A549 (cell line): ENCODE results near the gene CTDSPL. TPM values are rescaled to one million over a fixed set of nuclear protein-coding genes. Genes with fewer than 3 reads are reported as not detected.

Experiments used
- ATAC-seq, 2 experiments: fragments of 200-7000 bp in 1 of 2; fragments of >200 bp in 1 of 2; cut with Nextera tagmentation in 1 of 2; cut with Tn5 transposase in 1 of 2; 3 replicates each; pipeline versions ENCODE4 v1.8.0 to v1.9.1; 2018 to 2020; ENCODE audit warnings: mild to moderate bottlenecking in 1 of 2, moderate library complexity in 1 of 2
- CTCF ChIA-PET: fragments of 300-600 bp; sonication (Branson Sonifier 250); formaldehyde crosslinking; extraction: SDS; loops from one replicate; lab custom pipeline; 2021; ENCODE audit warnings: antibody characterized with exemption, inconsistent platforms; lab: Yijun Ruan, JAX
- POLR2A ChIA-PET: fragments of 350-600 bp; formaldehyde crosslinking; extraction: SDS; loops from one replicate; lab custom pipeline; 2021; ENCODE audit warnings: antibody characterized with exemption, inconsistent platforms; lab: Yijun Ruan, JAX
- DNase-seq, 2 experiments: peaks; one replicate each; pipeline versions ENCODE4 v3.0.0 to v3.0.0-alpha.2; 2011 to 2016; ENCODE audit warnings: low read depth in 1 of 2, low spot score in 1 of 2
- FAIRE-seq: peaks from 2 replicates; lab custom pipeline; 2011; peaks lifted over from hg19 to GRCh38; lab: Jason Lieb, UNC
- H3K27ac ChIP-seq, 2 experiments: fragments of >200 bp; sonication (Bioruptor Twin); formaldehyde crosslinking; 3 replicates each; pipeline ENCODE4 v1.5.1; 2016 to 2017
- H3K4me1 ChIP-seq: fragments of >200 bp; sonication (Bioruptor Twin); formaldehyde crosslinking; 3 replicates; pipeline ENCODE4 v1.6.1; 2016
- H3K4me2 ChIP-seq: fragments of >200 bp; sonication (Bioruptor Twin); formaldehyde crosslinking; 3 replicates; pipeline ENCODE4 v1.6.1; 2016
- H3K4me3 ChIP-seq: fragments of >200 bp; sonication (Bioruptor Twin); formaldehyde crosslinking; 3 replicates; pipeline ENCODE4 v1.5.1; 2016
- H3K9me3 ChIP-seq: fragments of >200 bp; sonication (Bioruptor Twin); formaldehyde crosslinking; 3 replicates; pipeline ENCODE4 v1.6.1; 2016
- EHF ChIP-seq: fragments of 250-450 bp; sonication (Bioruptor Pico); IDR thresholded peaks from 2 replicates; pipeline ENCODE4 v1.5.0; 2020; ENCODE audit warnings: mild to moderate bottlenecking
- EP300 ChIP-seq, 2 experiments: fragments of >200 bp; sonication (Bioruptor Twin); formaldehyde crosslinking; IDR thresholded peaks; 2 replicates in 1 of 2; 3 replicates in 1 of 2; pipeline ENCODE4 v1.6.1; 2016 to 2017
- FOSB ChIP-seq: fragments of 250-450 bp; sonication (Bioruptor Pico); IDR thresholded peaks from 2 replicates; pipeline ENCODE4 v1.5.0; 2020; ENCODE audit warnings: mild to moderate bottlenecking, moderate library complexity
- FOXS1 ChIP-seq: fragments of 250-450 bp; sonication (Bioruptor Pico); IDR thresholded peaks from 2 replicates; pipeline ENCODE4 v1.5.0; 2020; ENCODE audit warnings: mild to moderate bottlenecking, moderate library complexity
- HMGXB4 ChIP-seq: fragments of 250-450 bp; sonication (Bioruptor Pico); IDR thresholded peaks from 2 replicates; pipeline ENCODE4 v1.5.0; 2021; ENCODE audit warnings: mild to moderate bottlenecking, moderate library complexity, borderline replicate concordance
- JUNB ChIP-seq: fragments of >200 bp; sonication (Bioruptor Twin); formaldehyde crosslinking; IDR thresholded peaks from 2 replicates; pipeline ENCODE4 v1.6.1; 2016
- POLR2AphosphoS2 ChIP-seq: conservative IDR thresholded peaks from 2 replicates; pipeline ENCODE4 v1.6.1; 2012; ENCODE audit warnings: low read length, improper control_type of control experiment, inconsistent platforms
- RAD21 ChIP-seq, 2 experiments: fragments of >200 bp in 1 of 2; sonication (Bioruptor Twin) in 1 of 2; formaldehyde crosslinking in 1 of 2; IDR thresholded peaks in 1 of 2; conservative IDR thresholded peaks in 1 of 2; 2 replicates in 1 of 2; 3 replicates in 1 of 2; pipeline ENCODE4 v1.6.1; 2012 to 2018; ENCODE audit warnings: inconsistent platforms in 1 of 2
- RCOR1 ChIP-seq: fragments of 150-350 bp; IDR thresholded peaks from 2 replicates; pipeline ENCODE4 v1.6.1; 2014; ENCODE audit warnings: antibody characterized with exemption, low read length, low read depth
- RNF2 ChIP-seq: fragments of 200-600 bp; sonication (generic); IDR thresholded peaks from 2 replicates; pipeline ENCODE4 v1.6.1; 2016; ENCODE audit warnings: low read depth, mild to moderate bottlenecking, antibody characterized with exemption, moderate library complexity, borderline replicate concordance
- TP53 ChIP-seq: fragments of 250-450 bp; sonication (Bioruptor Pico); IDR thresholded peaks from 2 replicates; pipeline ENCODE4 v1.5.0; 2021; ENCODE audit warnings: mild to moderate bottlenecking, moderate library complexity
- ZC3H11A ChIP-seq: fragments of 450-650 bp; IDR thresholded peaks from 2 replicates; pipeline ENCODE4 v1.6.1; 2014; ENCODE audit warnings: antibody characterized with exemption, mild to moderate bottlenecking
- WGBS: methylation state at CpG from one replicate; pipeline ENCODE4 v1.1.6; 2017; ENCODE audit errors: missing lambda C conversion rate; 5-methylcytosine and 5-hydroxymethylcytosine counted together
- polyA plus RNA-seq, 4 experiments: library from polyadenylated mRNA; depleted of rRNA in 3 of 4; stranded (reverse); fragments of >200 nt; fragmentation: RNase III in 1 of 4; extraction: RNeasy Plus Mini Kit Qiagen cat#74134 plus additional on column Dnase treatment in 1 of 4; gene quantifications; 2 replicates in 3 of 4; 3 replicates in 1 of 4; pipeline ENCODE4 v1.2.3, GENCODE V29; 2011 to 2017
- TF ChIP-seq, protein P1 (sequence below): IDR thresholded peaks from 2 replicates; pipeline ENCODE4 v1.6.1; 2012

CTDSPL gene
- polyA plus RNA-seq, 2 of the 4 experiments (the other 2 are of a cell fraction) = 9.9 to 35.1 TPM

- WGBS = 87% methylated on average over 5 of the region's 5 CpGs
- no peak overlapping the region for H3K4me2 ChIP-seq
- H3K9me3 ChIP-seq = no peaks in the 10 kb centered on the region
- peak in 1 of 2 experiments; percentile 25; a peak in 1 of 6 replicates for ATAC-seq
- FAIRE-seq = no peak
- CTCF ChIA-PET = interaction anchor here (1.1 to 1.9 kb wide), 2 partner anchors 17 to 54 kb away, joined by 5 read pairs; no protein-coding TSS in a partner anchor
- TF ChIP-seq FOSB (CRISPR knock-in tag) = no peak
- no peak for TF ChIP-seq POLR2AphosphoS2
- TF ChIP-seq EP300 (IDR thresholded peaks at IDR 0.05) = no peak
- TF ChIP-seq RCOR1 = no peak
- no peak for TF ChIP-seq HMGXB4 (CRISPR knock-in tag)
- peaks cover 3% of the 10 kb centered on the region; the same call in 1 of the 3 replicates for H3K4me1 ChIP-seq
- POLR2A ChIA-PET = no interaction called here
- no peak overlapping the region for H3K4me3 ChIP-seq
- no peak overlapping the region for H3K27ac ChIP-seq
- no peak for DNase-seq
These were observed 47.6 kb downstream of the CTDSPL start for GRCh38 chr3:37909067-37909911.

- H3K9me3 ChIP-seq = no peaks in the 10 kb centered on the region
- no peak overlapping the region for H3K27ac ChIP-seq
- no peak overlapping the region for H3K4me3 ChIP-seq
- ChIA-PET POLR2A (no interaction called here), CTCF (interaction anchor here (0.7 to 3.0 kb wide), 4 partner anchors 9 to 56 kb away, joined by 3 to 11 read pairs (median 3); no protein-coding TSS in a partner anchor)
- FAIRE-seq (no peak), ATAC-seq (no peak), DNase-seq (no peak)
- TF ChIP-seq ZC3H11A (no peak), FOXS1 (no peak)
- WGBS = 98% methylated on average over 4 of the region's 4 CpGs
- no peaks in the 10 kb centered on the region for H3K4me1 ChIP-seq
- no peak overlapping the region for H3K4me2 ChIP-seq
These were observed 49.2 kb downstream of the CTDSPL start for GRCh38 chr3:37910671-37911400.

GRCh38 chr3:37912052-37912733, 50.5 kb downstream of the CTDSPL start:
- no peaks in the 10 kb centered on the region for H3K4me1 ChIP-seq
- H3K4me2 ChIP-seq = no peak overlapping the region
- H3K27ac ChIP-seq = no peak overlapping the region
- H3K4me3 ChIP-seq = no peak overlapping the region
- 78% methylated on average over 9 of the region's 9 CpGs for WGBS
- FAIRE-seq (no peak), ATAC-seq (peak in 1 of 2 experiments; percentile 76; a peak in 3 of 6 replicates), DNase-seq (no peak)
- ChIA-PET CTCF (interaction anchor here (0.8 to 3.0 kb wide), 4 partner anchors 10 to 26 kb away, joined by 3 to 11 read pairs (median 4); no protein-coding TSS in a partner anchor), POLR2A (no interaction called here)
- TF ChIP-seq EHF (CRISPR knock-in tag) = no peak
- TF ChIP-seq RNF2 = no peak
- TF ChIP-seq FOXS1 = no peak
- no peak for TF ChIP-seq TP53 (CRISPR knock-in tag)
- no peak for TF ChIP-seq RAD21 (conservative IDR thresholded peaks at IDR 0.05 in 1 of 2, IDR thresholded peaks at IDR 0.05 in 1 of 2)
- TF ChIP-seq POLR2AphosphoS2 = no peak
- TF ChIP-seq, protein P1, sequence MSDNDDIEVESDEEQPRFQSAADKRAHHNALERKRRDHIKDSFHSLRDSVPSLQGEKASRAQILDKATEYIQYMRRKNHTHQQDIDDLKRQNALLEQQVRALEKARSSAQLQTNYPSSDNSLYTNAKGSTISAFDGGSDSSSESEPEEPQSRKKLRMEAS = no peak
- no peak for TF ChIP-seq JUNB
- no peaks in the 10 kb centered on the region for H3K9me3 ChIP-seq
